NCI-H748 (cell line): ENCODE data around the gene RPS5.
"Not testable (repeated sequence)": the region's sequence is repeated elsewhere in the genome, so short reads cannot be mapped to it uniquely, and the experiment has no call there.

Experiments used
- DNase-seq: peaks from one replicate; lab custom pipeline; 2025; ENCODE audit not compliant: unreplicated experiment; lab: John Stamatoyannopoulos, UW

The RPS5 gene

DNA sequence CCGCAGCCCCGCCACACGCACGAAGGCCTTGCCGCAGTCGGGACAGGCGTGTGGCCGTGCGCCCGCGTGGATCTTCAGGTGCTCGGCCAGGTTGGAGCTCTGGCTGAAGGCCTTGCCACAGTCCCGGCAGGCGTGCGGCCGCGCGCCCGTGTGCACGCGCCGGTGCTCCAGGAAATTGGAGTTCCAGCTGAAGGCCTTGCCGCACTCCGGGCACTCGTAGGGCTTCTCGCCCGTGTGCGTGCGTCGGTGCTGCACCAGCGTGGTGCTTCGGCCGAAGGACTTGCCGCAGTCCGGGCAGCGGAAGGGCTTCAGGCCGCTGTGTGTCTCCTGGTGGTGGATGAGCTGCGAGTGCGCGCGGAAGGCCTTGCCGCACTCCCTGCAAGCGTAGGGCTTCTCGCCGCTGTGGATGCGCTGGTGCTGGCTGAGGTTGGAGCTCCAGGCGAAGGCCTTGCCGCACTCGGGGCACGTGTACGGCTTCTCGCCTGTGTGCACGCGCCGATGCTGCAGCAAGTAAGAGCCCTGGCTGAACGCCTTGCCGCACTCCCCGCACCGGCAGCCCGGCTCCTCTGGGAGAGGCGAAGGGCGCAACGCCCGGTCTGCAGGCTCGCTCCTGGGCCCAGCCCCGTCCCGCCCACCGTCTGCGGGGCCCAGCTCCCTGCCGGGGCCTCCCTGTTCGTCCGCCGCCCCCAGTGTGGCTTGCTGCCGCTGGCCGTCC lies 30.1 kb upstream of the RPS5 start:
- DNase-seq = no peak

DNA sequence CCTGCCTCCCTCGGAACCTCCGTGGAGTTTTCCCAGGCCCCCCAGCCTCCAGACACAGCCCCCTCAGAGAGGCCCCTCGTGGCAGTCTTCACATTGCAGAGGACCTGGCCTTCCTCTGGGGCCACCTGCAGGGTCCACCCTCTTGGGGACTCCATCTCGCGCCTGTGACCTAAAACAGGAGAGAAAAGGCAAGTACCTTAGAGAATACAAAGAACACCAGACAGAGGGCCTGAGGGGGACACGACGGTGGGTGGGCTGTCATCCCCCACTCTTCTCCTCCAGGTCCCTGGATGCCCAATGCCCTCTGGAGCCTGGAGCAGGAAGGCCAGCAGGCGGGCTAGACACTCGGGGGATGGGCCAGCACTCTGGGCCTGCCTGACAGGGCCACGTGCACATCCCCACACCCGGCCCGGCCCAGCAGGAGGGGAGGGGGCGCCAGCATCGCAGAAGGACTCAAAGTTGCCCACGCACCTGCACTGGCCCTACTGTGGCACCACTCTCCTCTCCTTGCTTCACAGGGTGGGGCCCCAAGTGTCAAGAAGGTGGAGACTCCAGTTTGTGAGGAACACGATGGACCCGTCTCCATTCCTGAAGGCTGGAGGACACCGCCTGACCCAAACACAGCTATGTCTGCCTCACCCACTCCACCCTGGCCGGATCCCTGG lies 29.5 kb upstream of the RPS5 start:
- no peak for DNase-seq

DNA sequence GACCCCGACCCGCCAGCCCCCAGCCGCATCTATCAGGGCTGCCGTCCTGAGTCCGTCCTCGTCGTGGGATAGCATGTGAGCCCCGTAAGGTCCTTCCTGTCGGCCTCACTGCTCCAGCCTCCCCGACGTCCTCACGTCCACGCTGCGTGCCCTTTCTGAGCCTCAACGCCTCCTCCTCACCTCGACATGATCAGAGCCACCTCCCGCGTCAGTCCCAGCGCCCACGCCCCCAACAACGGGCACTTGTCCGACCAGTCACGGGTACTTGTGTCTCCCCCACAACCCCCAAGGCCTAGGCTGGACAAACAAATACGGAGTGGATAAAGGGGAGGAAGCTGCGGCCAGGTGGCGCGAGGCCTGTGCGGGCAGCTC lies 25.2 kb upstream of the RPS5 start:
- peak; percentile 74 for DNase-seq

DNA sequence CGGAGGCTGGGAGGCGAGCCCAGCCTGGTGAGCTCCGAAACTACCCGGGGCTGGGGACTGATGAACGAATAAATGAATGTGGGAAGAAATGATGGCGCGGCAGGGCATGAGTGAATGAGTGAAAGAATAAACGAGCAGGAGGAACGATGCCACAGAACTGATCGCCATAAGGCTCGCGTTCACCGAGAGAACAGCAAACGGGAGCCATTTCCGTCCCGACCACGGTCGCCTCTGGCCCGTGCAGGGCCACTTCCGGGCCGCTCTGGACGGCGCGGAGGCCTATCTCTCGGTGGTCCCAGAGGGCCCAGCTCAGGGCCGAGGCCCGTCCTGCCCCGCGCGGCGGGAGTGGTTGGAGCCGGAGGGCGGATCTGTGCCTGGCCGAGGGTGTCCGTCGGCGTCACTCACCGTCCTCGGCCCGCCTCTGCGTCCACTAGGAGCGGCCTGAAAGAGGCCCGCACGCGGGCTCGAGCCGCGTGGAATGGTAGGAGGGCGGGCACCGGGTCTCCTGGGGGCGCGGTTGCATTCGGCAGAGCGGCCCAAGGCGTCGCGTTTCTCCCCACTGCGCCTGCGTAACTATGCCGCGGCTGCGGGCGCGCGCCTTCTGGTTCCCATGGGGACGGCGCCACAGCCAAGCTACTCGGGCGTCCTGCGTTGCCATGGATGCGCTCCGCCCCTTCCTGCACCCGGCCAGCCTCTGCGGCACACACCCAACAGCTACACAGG lies 24.6 kb upstream of the RPS5 start, which contains the start of gene ZNF497:
TSS of gene ZNF497 (minus strand) at position 480 of the 723 bp plus-strand sequence. CDS start 5,116 bp downstream, outside the sequence.
- peak; percentile 99 for DNase-seq

DNA sequence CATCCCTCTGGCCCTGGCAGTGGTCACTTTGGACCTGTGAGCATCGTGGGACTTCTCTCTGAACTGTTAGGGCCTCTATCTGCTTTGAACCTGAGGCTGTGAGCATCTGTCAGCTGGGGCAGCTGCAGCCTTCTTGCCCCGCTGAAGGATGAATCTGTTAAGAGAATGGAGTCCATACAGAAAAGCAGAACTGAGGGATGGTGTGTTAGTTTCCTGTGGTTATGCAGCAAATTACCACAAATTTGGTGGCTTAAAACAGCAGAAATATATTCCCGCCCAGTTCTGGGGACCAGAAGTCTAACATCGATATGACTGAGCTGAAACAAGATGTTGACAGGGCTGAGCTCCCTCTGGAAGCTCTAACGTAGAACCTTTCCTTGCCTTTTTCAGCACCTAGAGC lies 22.9 kb upstream of the RPS5 start:
- DNase-seq = no peak

DNA sequence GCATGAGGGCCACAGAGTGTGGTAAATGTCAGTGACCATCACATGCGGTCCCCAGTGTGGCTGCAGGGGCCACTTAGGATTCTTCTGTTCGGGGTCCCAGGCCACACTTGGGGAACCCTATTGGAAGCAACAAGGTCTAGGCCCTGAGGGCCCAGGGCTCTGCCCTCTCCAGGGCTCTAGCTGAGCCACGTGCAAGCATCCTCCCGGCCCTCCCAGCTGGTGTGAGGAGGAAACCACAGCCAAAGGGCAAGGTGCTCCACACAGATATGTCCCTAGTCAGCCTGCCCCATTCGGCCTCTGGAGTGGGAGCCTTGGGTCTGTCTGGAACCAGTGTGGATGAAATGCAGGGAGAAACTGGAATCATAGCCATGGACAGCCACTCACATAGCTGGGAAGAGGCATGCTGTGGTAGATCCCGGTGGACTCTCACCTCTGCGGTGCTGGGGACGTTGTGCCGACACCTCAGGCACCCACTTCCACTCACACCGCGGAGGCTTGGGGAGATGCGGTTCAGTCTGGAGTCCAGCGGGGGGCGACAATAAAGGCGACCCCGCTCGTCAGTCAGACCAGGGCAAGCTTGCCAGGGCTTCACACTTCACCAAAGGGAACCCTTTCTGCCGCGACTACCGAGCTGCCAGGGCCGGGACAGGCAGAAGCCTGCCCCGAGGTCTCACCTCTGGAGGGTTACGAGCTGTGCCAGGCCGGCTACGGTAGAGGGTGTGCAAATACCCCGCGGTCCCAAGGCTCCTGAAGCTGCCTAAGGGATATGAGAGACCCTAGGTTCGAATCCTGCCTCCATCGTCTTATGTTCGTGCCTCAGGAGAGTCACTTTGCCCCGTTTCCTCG lies 20.3 kb upstream of the RPS5 start:
- DNase-seq = no peak

DNA sequence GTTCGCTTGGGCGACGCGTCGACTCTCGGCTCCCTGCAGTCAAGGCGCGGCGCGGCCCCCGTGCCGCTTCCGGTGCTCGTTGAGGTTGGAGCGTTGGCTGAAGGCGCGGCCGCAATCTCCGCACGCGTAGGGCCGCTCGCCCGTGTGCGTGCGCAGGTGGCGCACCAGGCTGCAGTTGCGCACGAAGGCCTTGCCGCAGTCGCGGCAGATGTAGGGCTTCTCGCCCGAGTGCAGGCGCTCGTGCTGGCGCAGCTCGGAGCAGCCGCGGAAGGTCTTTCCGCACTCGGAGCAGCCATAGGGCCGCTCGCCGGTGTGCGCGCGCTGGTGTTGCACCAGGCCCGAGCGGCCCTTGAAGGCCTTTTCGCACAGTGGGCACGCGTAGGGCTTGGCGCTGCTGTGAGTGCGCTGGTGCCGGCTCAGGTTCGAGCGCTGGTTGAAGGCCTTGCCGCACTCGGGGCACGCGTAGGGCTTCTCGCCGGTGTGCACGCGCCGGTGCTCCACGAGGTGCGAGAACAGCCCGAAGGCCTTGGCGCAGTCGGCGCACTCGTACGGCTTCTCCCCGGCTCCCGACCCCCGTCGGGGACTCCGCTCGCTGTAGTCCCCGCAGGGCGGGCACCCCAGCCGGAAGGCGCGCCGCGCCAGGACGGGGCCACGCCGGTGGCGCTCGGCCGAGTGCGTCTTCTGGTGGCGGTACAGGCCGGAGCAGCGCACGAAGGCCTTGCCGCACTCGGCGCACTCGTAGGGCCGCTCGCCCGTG lies 19.2 kb upstream of the RPS5 start:
- no peak for DNase-seq

DNA sequence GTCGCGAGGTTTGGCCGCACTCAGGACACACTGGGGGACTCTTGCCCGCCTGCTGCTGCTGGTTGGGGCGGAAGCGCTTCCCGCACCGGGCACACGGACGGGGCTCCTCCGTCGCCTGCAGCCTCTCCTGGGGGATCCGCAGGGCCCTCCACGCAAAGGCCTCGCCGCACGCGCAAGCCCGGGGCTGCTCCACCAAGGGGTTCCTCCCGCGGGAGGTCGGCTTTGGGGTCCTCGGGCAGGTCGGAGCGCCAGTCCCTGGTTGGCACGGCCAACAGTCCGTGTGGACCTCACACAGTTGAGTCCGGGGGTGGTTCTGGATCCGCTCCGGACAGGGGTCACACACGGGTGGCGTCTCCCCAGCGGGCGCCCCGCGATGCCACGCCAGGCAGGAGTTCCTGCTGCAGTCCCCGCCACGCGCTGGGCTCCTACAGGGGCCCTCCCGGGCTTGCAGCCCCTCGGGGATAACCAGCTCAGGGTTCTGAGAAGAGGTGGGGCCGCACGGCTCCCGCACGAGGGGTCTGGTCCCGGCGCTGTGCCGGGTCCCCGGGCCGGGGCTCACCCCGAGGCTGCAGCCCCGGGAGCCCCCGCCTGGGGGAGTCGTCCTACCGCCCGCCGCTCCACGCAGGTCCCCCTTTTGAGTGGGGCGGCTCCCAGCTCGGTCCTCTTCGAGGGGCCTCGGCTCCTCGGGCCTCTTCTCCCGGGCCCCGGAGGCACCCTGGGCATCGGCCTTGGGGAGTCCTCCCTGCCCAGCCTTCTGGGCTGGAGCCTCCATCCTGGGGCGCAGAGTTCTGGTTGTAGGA lies 18.3 kb upstream of the RPS5 start:
- no peak for DNase-seq

DNA sequence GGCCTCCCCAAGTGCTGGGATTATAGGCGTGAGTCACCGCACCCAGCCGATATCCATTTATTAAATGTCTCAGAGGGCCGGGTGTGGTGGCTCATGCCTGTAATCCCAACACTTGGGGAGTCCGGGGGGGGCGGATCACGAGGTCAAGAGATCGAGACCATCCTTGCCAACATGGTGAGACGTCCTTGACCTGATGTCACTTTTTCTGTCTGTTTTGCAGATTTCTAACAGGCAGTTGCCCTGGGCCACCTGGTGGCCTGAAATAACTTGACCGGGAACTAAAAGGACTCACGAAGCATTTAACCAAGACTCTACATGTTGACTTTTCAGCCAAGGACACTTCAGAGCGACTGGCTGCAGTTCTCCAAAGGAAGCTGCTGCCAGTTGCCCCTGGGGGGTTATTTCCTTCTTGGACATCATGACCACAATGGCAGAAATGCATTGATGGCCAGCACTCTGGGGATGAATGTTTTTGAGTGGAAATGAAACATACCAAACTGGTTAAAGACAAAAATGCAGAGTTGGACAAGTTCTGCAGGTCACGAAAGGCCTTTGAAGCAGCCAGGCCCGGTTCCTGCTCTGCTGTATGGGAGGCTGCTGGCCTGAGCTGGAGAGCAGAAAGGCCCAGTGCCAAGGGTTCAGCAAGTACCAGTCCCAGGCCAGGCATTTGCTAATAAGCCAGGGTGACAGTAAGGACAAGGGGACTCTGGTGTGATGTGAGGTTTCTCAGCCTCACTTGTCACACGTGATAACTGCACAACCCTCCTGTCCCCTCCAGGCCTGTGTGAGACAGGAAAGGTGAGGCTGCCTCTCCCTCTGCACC lies 14.5 kb upstream of the RPS5 start:
- no peak for DNase-seq

DNA sequence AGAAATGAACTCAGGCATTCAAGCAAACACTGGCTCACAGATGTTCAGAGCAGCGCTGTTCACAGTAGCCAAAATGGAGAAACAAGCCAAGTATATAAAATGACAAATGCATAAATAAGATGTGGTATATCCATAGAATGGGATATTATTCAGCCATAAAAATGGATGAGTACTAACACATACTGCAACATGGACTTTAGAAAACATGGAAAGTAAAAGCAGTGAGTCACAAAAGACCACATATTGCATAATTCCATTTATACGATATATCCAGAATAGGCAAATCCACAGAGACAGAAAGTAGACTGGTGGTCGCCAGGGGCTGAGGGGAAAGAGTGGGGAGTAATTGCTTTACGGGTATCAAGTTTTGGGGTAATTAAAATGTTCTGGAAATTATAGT lies 12.9 kb upstream of the RPS5 start:
- no peak for DNase-seq

DNA sequence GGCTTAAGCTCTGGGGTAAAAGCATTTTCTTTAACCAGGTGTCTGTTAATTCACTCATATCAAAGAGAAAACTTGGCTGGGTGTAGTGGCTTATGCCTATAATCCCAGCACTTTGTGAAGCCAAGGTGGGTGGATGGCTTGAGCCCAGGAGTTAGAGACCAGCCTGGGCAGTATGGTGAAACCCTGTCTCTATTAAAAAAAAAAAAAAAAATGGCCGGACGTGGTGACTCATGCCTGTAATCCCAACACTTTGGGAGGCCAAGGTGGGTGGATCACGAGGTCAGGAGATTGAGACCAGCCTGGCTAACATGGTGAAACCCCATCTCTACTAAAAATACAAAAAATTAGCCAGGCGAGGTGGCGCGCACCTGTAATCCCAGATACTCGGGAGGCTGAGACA lies 10.3 kb upstream of the RPS5 start:
- DNase-seq = not testable (repeated sequence)

DNA sequence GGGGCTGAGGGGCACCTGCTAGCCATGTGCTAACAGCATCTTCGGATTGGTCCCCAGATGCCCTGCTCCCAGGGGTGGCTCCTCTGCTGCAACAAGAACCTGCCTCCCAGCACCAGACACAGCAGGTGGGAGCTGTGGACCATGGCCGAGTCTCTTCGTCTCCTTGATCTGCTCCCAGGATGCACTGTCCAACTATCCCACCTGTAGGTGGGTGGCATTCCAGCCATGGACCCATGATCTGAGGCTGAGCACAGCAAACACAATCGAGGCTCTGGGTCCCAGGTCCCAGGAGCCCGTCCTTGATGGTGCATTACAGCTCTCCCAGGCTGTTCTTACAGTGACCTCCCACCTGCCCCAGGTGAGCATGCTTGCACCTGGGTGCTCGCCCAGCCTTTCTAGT lies 7.8 kb upstream of the RPS5 start:
- DNase-seq = no peak

DNA sequence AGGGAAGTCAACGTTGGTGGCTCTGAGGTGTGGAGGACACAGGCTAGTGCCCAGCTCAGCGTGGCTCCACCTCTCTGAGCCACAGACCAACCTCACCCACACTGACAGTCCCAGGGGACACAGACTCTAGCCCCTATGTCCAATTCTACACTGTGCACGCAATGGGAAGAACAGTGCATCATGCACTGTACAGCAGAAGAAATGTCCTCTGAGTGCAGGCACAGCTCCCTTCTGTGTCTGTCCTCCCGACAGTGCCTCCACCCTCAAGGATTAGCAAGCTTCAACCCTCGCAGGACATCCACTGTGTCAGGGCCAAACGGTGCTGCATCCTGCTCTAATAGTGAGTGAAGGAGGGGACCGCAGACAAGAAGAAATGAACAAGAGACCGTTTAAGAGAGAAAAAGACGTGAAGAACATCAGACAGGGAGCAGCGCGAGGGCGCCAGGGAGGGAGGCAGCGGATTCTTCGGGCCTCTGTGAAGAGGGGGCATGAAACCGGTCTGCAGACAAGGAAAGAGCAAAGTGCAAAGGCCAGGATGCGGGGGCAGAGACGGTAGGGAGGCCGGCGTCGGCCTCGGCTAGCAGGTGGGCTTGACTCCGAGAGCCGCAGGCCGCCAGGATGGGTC lies 6.9 kb upstream of the RPS5 start:
- DNase-seq = no peak

DNA sequence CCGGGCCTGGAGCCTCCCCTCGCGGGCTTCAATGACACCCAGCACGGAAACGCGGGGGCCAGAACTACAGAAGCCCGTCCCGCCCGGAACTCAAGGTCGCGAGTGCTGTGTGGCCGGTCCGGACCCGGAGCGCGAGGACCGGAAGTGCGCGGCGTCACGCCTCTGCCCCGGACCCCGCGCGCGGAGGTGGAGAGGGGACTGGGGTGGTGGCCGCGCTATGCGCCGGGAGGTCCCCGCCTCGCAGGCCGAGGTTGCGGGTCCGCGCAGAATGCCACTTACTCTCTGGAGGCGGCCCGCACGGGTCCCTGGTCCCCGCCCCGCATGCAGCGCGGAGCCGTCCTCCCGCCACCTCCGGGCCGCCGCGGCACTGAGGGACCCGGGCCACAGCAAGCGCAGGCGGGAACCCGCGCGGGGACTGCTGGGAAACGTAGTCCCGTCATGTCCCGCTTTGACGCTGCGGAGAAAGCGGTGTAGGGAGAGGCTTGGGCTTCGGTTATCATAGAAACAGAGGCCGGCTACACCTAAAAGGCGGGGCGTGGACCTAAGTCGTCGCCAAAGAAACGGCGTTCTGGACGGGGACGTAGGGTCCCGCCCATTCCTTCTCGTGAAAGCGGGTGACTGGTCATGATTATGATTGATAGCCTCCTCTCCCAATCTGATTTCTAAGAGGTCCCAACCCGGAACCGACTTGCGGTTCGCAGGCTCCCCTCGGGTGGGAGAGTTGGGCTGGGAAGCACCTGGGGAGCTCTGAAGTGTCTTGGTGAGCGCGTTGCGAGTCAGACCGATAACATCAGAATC lies 6.2 kb upstream of the RPS5 start, which contains the start of gene ZNF837:
TSS of gene ZNF837 (minus strand) at position 369 of the 798 bp plus-strand sequence. CDS start 11,698 bp downstream, outside the sequence.
- DNase-seq = peak; percentile 100

DNA sequence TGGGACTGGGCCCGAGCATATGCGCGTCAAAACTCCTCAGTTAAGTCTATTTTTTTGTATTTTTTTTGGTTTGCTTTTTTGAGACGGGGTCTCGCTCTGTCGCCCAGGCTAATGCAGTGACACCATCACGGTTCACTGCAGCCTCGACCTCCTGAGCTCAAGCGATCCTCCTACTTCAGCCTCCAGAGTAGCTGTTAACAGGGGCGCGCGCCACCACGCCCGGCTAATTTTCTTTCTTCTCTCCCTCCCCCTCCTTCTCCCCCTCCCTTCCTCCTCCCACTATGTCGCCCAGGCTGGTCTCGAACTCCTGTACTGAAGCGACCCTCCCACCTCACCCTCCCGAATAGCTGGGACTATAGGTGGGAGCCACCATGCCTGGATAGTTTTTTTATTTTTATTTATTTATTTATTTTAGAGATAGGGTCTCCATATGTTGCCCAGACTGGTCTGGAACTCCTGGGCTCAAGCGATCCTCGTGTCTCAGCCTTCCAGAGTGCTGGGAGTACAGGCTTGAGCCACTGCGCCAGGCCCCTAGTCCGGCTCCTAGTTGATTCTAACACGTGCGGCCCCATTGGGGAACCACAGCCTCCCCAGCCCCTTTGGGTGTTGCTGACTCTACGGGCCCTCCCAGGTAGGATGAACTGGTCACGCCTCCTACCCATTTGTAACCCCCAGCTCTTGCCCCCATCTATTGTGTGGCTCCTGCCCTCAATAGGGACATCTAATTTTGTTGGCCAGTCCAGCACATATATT lies 5.4 kb upstream of the RPS5 start:
- DNase-seq = no peak

DNA sequence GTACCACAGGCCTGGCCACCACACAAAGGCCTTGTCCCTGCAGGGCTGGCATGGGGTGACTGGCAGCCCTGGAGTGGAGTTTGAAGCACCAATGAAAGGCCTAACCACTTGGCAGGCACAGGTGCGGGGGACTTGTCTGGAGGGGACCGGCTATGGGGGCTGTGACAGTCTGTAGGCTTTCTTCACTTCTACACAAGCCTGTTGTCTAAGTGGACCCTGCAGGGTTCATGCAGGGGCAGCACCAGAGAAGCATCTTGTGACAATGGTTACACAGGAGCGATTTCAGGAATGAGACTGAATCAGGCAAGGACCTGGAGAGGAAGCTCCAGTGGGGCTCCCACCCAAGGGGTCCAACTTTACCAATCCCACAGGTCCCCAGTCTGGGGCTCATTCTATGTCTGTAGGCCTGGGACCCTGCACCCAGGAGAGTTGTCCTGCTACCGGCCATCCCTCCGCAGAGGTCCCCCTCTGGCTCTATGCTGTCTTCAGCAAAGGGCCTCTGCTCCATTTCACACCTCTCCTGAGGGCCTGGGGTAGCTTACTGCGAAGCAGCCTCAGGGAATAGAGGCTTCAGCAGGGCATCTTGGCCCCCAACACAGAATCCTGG lies 4.0 kb upstream of the RPS5 start:
- DNase-seq = no peak
